IMR-90 (cell line): ENCODE measurements around the gene MAD2L2. TPM values are rescaled to one million over a fixed set of nuclear protein-coding genes. Genes with fewer than 3 reads are reported as not detected.

Source experiments
- ATAC-seq: fragments of 200-7000 bp; cut with Tn5 transposase; 2 replicates; pipeline ENCODE4 v1.9.1; 2020; ENCODE audit warnings: low read depth, mild to moderate bottlenecking, moderate library complexity
- BruUV-seq: library from RNA; stranded (reverse); fragments of 400-500 nt; replicated peaks from 2 replicates; lab custom pipeline; 2021; lab: Mats Ljungman, UMichigan
- CTCF ChIA-PET: fragments of 300-600 bp; formaldehyde crosslinking; extraction: SDS; loops from one replicate; lab custom pipeline; 2021; ENCODE audit warnings: antibody characterized with exemption; lab: Yijun Ruan, JAX
- POLR2A ChIA-PET: fragments of 300-600 bp; sonication (Branson Sonifier 250); formaldehyde crosslinking; loops from one replicate; lab custom pipeline; 2022; ENCODE audit warnings: antibody characterized with exemption; ENCODE audit not compliant: unreplicated experiment; lab: Charles Lee
- DNase-seq: peaks from one replicate; pipeline ENCODE4 v3.0.0; 2013
- H2AFZ ChIP-seq: replicated peaks from 2 replicates; pipeline ENCODE3; 2013; ENCODE audit warnings: low read length, mild to moderate bottlenecking; ENCODE audit not compliant: poor library complexity
- H2AK5ac ChIP-seq: 2 replicates; pipeline ENCODE4 v1.6.1; 2013; ENCODE audit warnings: low read depth, low read length, inconsistent platforms
- H2AK9ac ChIP-seq: replicated peaks from 2 replicates; pipeline ENCODE3; 2013; ENCODE audit warnings: mild to moderate bottlenecking, low read depth, low read length, moderate library complexity; ENCODE audit not compliant: poor library complexity
- H2BK120ac ChIP-seq: 2 replicates; pipeline ENCODE4 v1.6.1; 2013; ENCODE audit warnings: low read depth, low read length, inconsistent platforms
- H2BK15ac ChIP-seq: 3 replicates; pipeline ENCODE4 v1.6.1; 2013; ENCODE audit warnings: low read depth, low read length, inconsistent platforms
- H2BK20ac ChIP-seq: 2 replicates; pipeline ENCODE4 v1.6.1; 2013; ENCODE audit warnings: low read depth, mild to moderate bottlenecking, inconsistent platforms, low read length, moderate library complexity
- H2BK5ac ChIP-seq: 2 replicates; pipeline ENCODE4 v1.6.1; 2013; ENCODE audit warnings: mild to moderate bottlenecking, low read depth, low read length, inconsistent platforms; ENCODE audit not compliant: poor library complexity, severe bottlenecking
- H3K14ac ChIP-seq: replicated peaks from 2 replicates; pipeline ENCODE4 v1.6.1; 2013; ENCODE audit warnings: low read depth, low read length, inconsistent platforms
- H3K18ac ChIP-seq: 2 replicates; pipeline ENCODE4 v1.6.1; 2013; ENCODE audit warnings: low read depth, low read length, control low read depth
- H3K23ac ChIP-seq: 2 replicates; pipeline ENCODE4 v1.6.1; 2013; ENCODE audit warnings: low read depth, low read length, inconsistent platforms
- H3K27ac ChIP-seq: 2 replicates; pipeline ENCODE4 v1.5.1; 2013; ENCODE audit warnings: mild to moderate bottlenecking, control low read depth, low read length; ENCODE audit not compliant: insufficient read depth
- H3K27me3 ChIP-seq: 2 replicates; pipeline ENCODE4 v1.6.1; 2013; ENCODE audit warnings: low read length; ENCODE audit not compliant: control insufficient read depth, insufficient read depth
- H3K36me3 ChIP-seq: 2 replicates; pipeline ENCODE4 v1.6.1; 2013; ENCODE audit warnings: low read length, mixed read lengths; ENCODE audit not compliant: control insufficient read depth, insufficient read depth
- H3K4ac ChIP-seq: 2 replicates; pipeline ENCODE4 v1.6.1; 2013; ENCODE audit warnings: low read depth, low read length, inconsistent platforms
- H3K4me1 ChIP-seq: 2 replicates; pipeline ENCODE4 v1.6.1; 2013; ENCODE audit warnings: low read length, mixed read lengths; ENCODE audit not compliant: control insufficient read depth, insufficient read depth
- H3K4me2 ChIP-seq: 2 replicates; pipeline ENCODE4 v1.6.1; 2013; ENCODE audit warnings: low read depth, mild to moderate bottlenecking, control low read depth, low read length, moderate library complexity
- H3K4me3 ChIP-seq: 2 replicates; pipeline ENCODE4 v1.5.1; 2013; ENCODE audit warnings: low read depth, mild to moderate bottlenecking, control low read depth, low read length, moderate library complexity; ENCODE audit not compliant: insufficient read depth
- H3K56ac ChIP-seq: 2 replicates; pipeline ENCODE4 v1.6.1; 2013; ENCODE audit warnings: low read length, inconsistent platforms; ENCODE audit not compliant: insufficient read depth; ENCODE audit errors: extremely low read depth
- H3K79me1 ChIP-seq, 2 experiments: 2 replicates each; pipeline ENCODE4 v1.6.1; 2013; ENCODE audit warnings: low read length in 2 of 2, inconsistent platforms in 1 of 2, low read depth in 1 of 2
- H3K9ac ChIP-seq: 2 replicates; pipeline ENCODE4 v1.6.1; 2013; ENCODE audit warnings: low read depth, low read length, control low read depth
- H3K9me1 ChIP-seq: 2 replicates; pipeline ENCODE4 v1.6.1; 2013; ENCODE audit warnings: low read length, inconsistent platforms; ENCODE audit not compliant: insufficient read depth
- H3K9me3 ChIP-seq: 2 replicates; pipeline ENCODE4 v1.6.1; 2013; ENCODE audit warnings: low read length; ENCODE audit not compliant: control insufficient read depth, insufficient read depth
- H4K20me1 ChIP-seq: 2 replicates; pipeline ENCODE4 v1.6.1; 2013; ENCODE audit warnings: low read length, inconsistent platforms; ENCODE audit not compliant: insufficient read depth
- H4K5ac ChIP-seq: 2 replicates; pipeline ENCODE4 v1.6.1; 2013; ENCODE audit warnings: mild to moderate bottlenecking, low read depth, low read length, control low read depth
- H4K8ac ChIP-seq, 2 experiments: 2 replicates each; pipeline ENCODE4 v1.6.1; 2013; ENCODE audit warnings: low read depth in 2 of 2, low read length in 2 of 2, control low read depth in 1 of 2, inconsistent platforms in 1 of 2
- H4K91ac ChIP-seq: 2 replicates; pipeline ENCODE4 v1.6.1; 2013; ENCODE audit warnings: low read depth, low read length, inconsistent platforms; ENCODE audit not compliant: insufficient read depth
- BHLHE40 ChIP-seq: fragments of 150-350 bp; IDR thresholded peaks from 2 replicates; pipeline ENCODE4 v1.6.1; 2016; ENCODE audit warnings: mild to moderate bottlenecking, low read depth, low read length
- CEBPB ChIP-seq: IDR thresholded peaks from 2 replicates; pipeline ENCODE4 v1.6.1; 2012; ENCODE audit warnings: low read depth, low read length, improper control_type of control experiment
- CHD1 ChIP-seq: IDR thresholded peaks from 2 replicates; pipeline ENCODE4 v1.6.1; 2012; ENCODE audit warnings: low read depth, low read length, improper control_type of control experiment
- MAFK ChIP-seq: IDR thresholded peaks from 2 replicates; pipeline ENCODE4 v1.6.1; 2012; ENCODE audit warnings: low read depth, low read length, improper control_type of control experiment
- MAZ ChIP-seq: IDR thresholded peaks from 2 replicates; pipeline ENCODE4 v1.6.1; 2012; ENCODE audit warnings: low read depth, mild to moderate bottlenecking, low read length, improper control_type of control experiment, moderate library complexity, borderline replicate concordance
- MXI1 ChIP-seq: IDR thresholded peaks from 2 replicates; pipeline ENCODE4 v1.6.1; 2012; ENCODE audit warnings: low read depth, mild to moderate bottlenecking, low read length, moderate library complexity, borderline replicate concordance
- NFE2L2 ChIP-seq: fragments of 150-350 bp; IDR thresholded peaks from 2 replicates; pipeline ENCODE4 v1.6.1; 2016; ENCODE audit warnings: low read depth, mild to moderate bottlenecking, low read length
- POLR2A ChIP-seq: IDR thresholded peaks from 2 replicates; pipeline ENCODE4 v1.6.1; 2012; ENCODE audit warnings: mild to moderate bottlenecking, low read depth, low read length
- RAD21 ChIP-seq: IDR thresholded peaks from 2 replicates; pipeline ENCODE4 v1.6.1; 2012; ENCODE audit warnings: low read length, improper control_type of control experiment
- RCOR1 ChIP-seq: IDR thresholded peaks from 2 replicates; pipeline ENCODE4 v1.6.1; 2012; ENCODE audit warnings: mild to moderate bottlenecking, low read length, improper control_type of control experiment; ENCODE audit not compliant: insufficient replicate concordance
- RFX5 ChIP-seq: IDR thresholded peaks from 2 replicates; pipeline ENCODE4 v1.8.0; 2012; ENCODE audit warnings: low read depth, mild to moderate bottlenecking, low read length, moderate library complexity
- SMC3 ChIP-seq: fragments of 150-350 bp; IDR thresholded peaks from 2 replicates; pipeline ENCODE4 v1.6.1; 2016; ENCODE audit warnings: low read depth, mild to moderate bottlenecking, antibody characterized with exemption, low read length, moderate library complexity
- WGBS, 2 experiments: methylation state at CpG; one replicate each; pipeline versions ENCODE4 v1.1.5 to v1.1.7; 2013; ENCODE audit warnings: missing lambda C conversion rate in 2 of 2; ENCODE audit not compliant: insufficient read length in 1 of 2; ENCODE audit errors: extremely low coverage in 2 of 2; 5-methylcytosine and 5-hydroxymethylcytosine counted together
- dilution Hi-C: fragments of 300-500 bp; cut with HindIII; formaldehyde crosslinking; loops from one replicate; pipeline ENCODE4 v1.14.3; 2018; ENCODE audit warnings: low sequenced_read_pairs; ENCODE audit not compliant: unreplicated experiment
- in situ Hi-C: fragments of 300-500 bp; cut with MboI; formaldehyde crosslinking; loops from 3 replicates; pipeline ENCODE4 v1.14.3; 2019; ENCODE audit warnings: low sequenced_read_pairs, inconsistent platforms, mixed read lengths
- intact Hi-C: fragments of 100-400 bp; cut with micrococcal nuclease; formaldehyde crosslinking; loops from 2 replicates; pipeline ENCODE4 v1.10.0; 2022
- polyA plus RNA-seq, 3 experiments: library from polyadenylated mRNA; depleted of rRNA; stranded (reverse); fragments of >200 nt; gene quantifications; 2 replicates each; pipeline ENCODE4 v1.2.3, GENCODE V29; 2012; ENCODE audit warnings: low replicate concordance in 1 of 3
- total RNA-seq: library from RNA; depleted of rRNA; stranded (reverse); fragments of >200 nt; gene quantifications from 2 replicates; pipeline ENCODE4 v1.2.3, GENCODE V29; 2012
- TF ChIP-seq, protein P1 (sequence below): fragments of 150-350 bp; IDR thresholded peaks from 2 replicates; pipeline ENCODE4 v1.6.1; 2017; ENCODE audit warnings: mild to moderate bottlenecking, antibody characterized with exemption, low read length, low read depth
- TF ChIP-seq, protein P2 (sequence below): conservative IDR thresholded peaks from 2 replicates; pipeline ENCODE4 v1.5.1; 2012; ENCODE audit warnings: mild to moderate bottlenecking, low read depth, low read length, improper control_type of control experiment

The MAD2L2 gene
- total and polyA plus RNA-seq, 2 of the 4 experiments (the other 2 are of a cell fraction): 44.6 to 70.9 TPM

DNA sequence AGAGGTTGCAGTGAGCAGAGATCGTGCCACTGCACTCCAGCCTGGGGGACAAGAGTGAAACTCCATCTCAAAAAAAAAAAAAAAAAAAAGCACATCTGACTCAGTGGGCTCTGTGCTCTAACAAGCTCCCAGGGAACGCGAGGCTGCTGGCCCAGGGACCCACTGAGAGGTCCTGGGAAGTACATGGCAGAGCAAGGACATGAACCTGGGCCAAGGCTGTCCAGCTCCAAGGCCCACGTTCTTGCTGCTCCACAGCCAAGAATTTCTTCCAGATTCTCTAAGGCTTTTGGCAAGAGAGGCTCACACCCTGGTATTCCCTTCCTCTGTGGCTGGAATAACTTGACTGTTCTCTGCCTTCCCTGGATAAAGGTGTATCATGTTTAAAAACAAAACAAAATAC lies 39.6 kb upstream of the MAD2L2 start:
- Histone ChIP-seq H3K4me1 (no peaks in the 10 kb centered on the region), H3K23ac (no peak overlapping the region), H4K20me1 (no peaks in the 10 kb centered on the region), H2BK5ac (no peak overlapping the region), H3K14ac (no peak overlapping the region), H3K9me3 (no peaks in the 10 kb centered on the region), H3K4ac (no peak overlapping the region), H4K91ac (no peak overlapping the region), H3K27ac (no peak overlapping the region), H2BK20ac (no peak overlapping the region), H2AK5ac (no peak overlapping the region), H3K9ac (no peak overlapping the region), H3K18ac (no peak overlapping the region), H3K79me1 (no peaks in the 10 kb centered on the region), H2BK15ac (no peak overlapping the region), H3K4me3 (no peak overlapping the region), H3K4me2 (no peak overlapping the region), H2AK9ac (no peak overlapping the region), H3K36me3 (no peaks in the 10 kb centered on the region), H3K9me1 (no peaks in the 10 kb centered on the region), H3K56ac (no peak overlapping the region), H4K8ac (no peak overlapping the region), H4K5ac (no peak overlapping the region), H3K27me3 (peaks cover 20% of the 10 kb centered on the region), H2BK120ac (no peak overlapping the region), H2AFZ (no peak overlapping the region)
- dilution Hi-C loops: no loop called here
- no CpG with 5 or more reads among the region's 4 CpGs for WGBS, 2 experiments
- CTCF ChIA-PET: interaction anchor here (0.6 kb wide), 1 partner anchor 685 kb away, joined by 4 read pairs; no protein-coding TSS in a partner anchor
- TF ChIP-seq POLR2A (no peak), SMC3 (no peak), RFX5 (no peak), NFE2L2 (no peak), MAZ (no peak), MXI1 (no peak), MAFK (no peak), RCOR1 (no peak), RAD21 (no peak), CHD1 (no peak), BHLHE40 (no peak), CEBPB (no peak)
- TF ChIP-seq, protein P1, sequence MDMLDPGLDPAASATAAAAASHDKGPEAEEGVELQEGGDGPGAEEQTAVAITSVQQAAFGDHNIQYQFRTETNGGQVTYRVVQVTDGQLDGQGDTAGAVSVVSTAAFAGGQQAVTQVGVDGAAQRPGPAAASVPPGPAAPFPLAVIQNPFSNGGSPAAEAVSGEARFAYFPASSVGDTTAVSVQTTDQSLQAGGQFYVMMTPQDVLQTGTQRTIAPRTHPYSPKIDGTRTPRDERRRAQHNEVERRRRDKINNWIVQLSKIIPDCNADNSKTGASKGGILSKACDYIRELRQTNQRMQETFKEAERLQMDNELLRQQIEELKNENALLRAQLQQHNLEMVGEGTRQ: no peak
- TF ChIP-seq, protein P2, sequence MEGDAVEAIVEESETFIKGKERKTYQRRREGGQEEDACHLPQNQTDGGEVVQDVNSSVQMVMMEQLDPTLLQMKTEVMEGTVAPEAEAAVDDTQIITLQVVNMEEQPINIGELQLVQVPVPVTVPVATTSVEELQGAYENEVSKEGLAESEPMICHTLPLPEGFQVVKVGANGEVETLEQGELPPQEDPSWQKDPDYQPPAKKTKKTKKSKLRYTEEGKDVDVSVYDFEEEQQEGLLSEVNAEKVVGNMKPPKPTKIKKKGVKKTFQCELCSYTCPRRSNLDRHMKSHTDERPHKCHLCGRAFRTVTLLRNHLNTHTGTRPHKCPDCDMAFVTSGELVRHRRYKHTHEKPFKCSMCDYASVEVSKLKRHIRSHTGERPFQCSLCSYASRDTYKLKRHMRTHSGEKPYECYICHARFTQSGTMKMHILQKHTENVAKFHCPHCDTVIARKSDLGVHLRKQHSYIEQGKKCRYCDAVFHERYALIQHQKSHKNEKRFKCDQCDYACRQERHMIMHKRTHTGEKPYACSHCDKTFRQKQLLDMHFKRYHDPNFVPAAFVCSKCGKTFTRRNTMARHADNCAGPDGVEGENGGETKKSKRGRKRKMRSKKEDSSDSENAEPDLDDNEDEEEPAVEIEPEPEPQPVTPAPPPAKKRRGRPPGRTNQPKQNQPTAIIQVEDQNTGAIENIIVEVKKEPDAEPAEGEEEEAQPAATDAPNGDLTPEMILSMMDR: no peak
- in situ Hi-C loops: no loop called here
- DNase-seq: no peak
- intact Hi-C loops: no loop called here
- POLR2A ChIA-PET: no interaction called here
- ATAC-seq: no peak
- BruUV-seq: no TSS peak
